Adipocyte (in vitro differentiated cells): Measurements from ENCODE around the gene TAF11.
A peak's percentile ranks its signal among the peaks of the same experiment; 100 is the strongest.
"Not testable (repeated sequence)": the region's sequence is repeated elsewhere in the genome, so short reads cannot be mapped to it uniquely, and the experiment has no call there.

Experiments
- DNase-seq: peaks from one replicate; pipeline ENCODE4 v3.0.0-alpha.2; 2015; ENCODE audit warnings: low read depth
- H3K27me3 ChIP-seq: replicated peaks from 2 replicates; pipeline ENCODE4 v1.7.0; 2013; ENCODE audit warnings: mild to moderate bottlenecking, low read length, moderate library complexity; ENCODE audit not compliant: control insufficient read depth, insufficient read depth
- H3K36me3 ChIP-seq: 2 replicates; pipeline ENCODE4 v1.7.0; 2013; ENCODE audit warnings: low read length, mild to moderate bottlenecking, moderate library complexity; ENCODE audit not compliant: control insufficient read depth, insufficient read depth, severe bottlenecking
- H3K4me1 ChIP-seq: 2 replicates; pipeline ENCODE4 v1.7.0; 2013; ENCODE audit warnings: mild to moderate bottlenecking, low read length, moderate library complexity; ENCODE audit not compliant: control insufficient read depth, insufficient read depth
- H3K4me3 ChIP-seq: 2 replicates; pipeline ENCODE4 v1.7.0; 2013; ENCODE audit warnings: mild to moderate bottlenecking, low read length, moderate library complexity
- H3K9ac ChIP-seq: 2 replicates; pipeline ENCODE4 v1.7.0; 2013; ENCODE audit warnings: mild to moderate bottlenecking, low read length, moderate library complexity
- H3K9me3 ChIP-seq: 2 replicates; pipeline ENCODE4 v1.7.0; 2013; ENCODE audit warnings: mild to moderate bottlenecking, low read length, moderate library complexity; ENCODE audit not compliant: control insufficient read depth

Gene TAF11

DNA sequence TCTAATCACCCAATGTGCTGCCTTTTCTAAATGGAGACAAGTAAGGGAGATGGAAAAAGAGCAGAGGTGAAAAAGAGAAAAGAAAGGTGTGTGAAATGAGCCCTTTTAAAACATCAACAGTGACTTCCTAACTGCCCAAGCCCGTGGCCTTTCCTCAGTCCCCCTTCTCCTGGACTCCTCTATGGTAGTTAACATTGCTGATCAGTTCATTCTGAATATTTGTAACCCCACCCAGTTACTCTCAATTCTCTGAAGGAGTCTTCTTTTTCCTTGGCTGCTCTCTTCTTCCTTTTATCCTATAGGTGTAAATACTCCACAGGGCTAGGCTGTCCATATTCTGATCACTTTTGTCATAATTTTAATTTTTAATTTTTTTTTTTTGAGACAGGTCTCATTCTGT is 27.1 kb downstream of the TAF11 start:
- no peaks in the 10 kb centered on the region for H3K9me3 ChIP-seq
- H3K4me3 ChIP-seq = no peak overlapping the region
- no peaks in the 10 kb centered on the region for H3K27me3 ChIP-seq
- H3K4me1 ChIP-seq = no peaks in the 10 kb centered on the region
- DNase-seq = no peak
- H3K36me3 ChIP-seq = peaks cover 83% of the 10 kb centered on the region
- no peak overlapping the region for H3K9ac ChIP-seq

DNA sequence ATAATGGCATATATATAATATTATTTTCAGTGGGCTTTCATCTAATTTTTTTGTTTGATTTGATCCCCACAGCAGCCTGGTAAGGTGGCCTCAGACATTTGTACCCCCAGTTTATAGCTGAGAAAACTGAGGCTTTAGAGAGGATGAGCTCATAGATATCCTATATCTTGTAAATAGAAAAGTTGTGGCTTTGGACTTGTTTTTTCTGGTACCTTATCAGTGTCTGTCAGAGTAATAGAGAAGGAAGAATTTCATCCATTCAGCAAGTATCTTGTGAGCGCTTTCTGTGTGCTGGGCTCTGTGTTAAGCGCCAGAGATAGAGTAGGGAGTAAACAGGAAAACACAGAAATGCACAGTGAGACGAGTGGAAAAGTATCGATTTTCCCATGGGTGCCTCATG is 27.9 kb downstream of the TAF11 start:
- no peak for DNase-seq
- peaks cover 83% of the 10 kb centered on the region for H3K36me3 ChIP-seq

DNA sequence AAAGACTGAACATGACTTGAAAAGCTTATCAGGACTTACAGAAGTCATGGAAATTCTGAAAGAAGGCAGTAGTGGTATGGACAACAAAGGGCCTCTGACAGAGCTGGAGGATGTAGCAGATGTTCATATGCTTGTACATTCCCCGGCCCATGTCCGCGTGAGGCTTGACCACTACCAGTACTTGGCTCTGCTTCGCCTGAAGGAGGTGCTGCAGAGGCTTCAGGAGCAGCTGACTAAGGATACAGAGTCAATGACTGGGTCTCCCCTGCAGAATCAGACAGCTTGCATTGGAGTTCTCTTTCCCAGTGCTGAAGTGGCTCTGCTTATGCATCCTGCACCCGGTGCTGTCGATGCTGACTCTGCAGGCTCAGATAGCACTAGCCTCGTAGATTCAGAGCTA is 29.2 kb downstream of the TAF11 start:
- H3K9ac ChIP-seq = no peak overlapping the region
- peaks cover 72% of the 10 kb centered on the region for H3K36me3 ChIP-seq
- no peak for DNase-seq
- no peak overlapping the region for H3K4me3 ChIP-seq
- H3K4me1 ChIP-seq = no peaks in the 10 kb centered on the region
- no peaks in the 10 kb centered on the region for H3K9me3 ChIP-seq
- no peaks in the 10 kb centered on the region for H3K27me3 ChIP-seq

More for the DNA sequence above, 27.9 kb downstream of the TAF11 start:
- no peaks in the 10 kb centered on the region for H3K27me3 ChIP-seq
- no peak overlapping the region for H3K4me3 ChIP-seq
- no peak overlapping the region for H3K9ac ChIP-seq
- no peaks in the 10 kb centered on the region for H3K9me3 ChIP-seq
- H3K4me1 ChIP-seq = no peaks in the 10 kb centered on the region

DNA sequence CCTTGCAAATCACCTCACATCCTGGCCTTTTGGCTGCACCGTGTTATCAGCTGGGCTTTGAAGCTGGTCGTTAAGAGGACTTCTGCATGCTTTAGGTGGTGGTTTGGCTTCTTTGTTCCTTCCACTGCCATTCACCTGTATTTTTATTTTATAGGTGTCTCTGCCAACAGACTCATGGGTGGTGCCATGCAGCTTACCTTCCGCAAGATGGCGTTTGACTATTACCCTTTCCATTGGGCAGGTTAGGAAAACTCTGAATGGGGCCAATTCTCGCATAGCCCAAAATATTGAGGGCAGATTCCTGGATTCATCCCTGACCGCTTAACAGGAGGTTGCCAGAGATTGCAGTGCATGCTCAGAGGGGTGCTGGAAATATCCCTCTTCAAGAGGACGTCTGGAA is 32.4 kb downstream of the TAF11 start:
- Histone ChIP-seq H3K9ac (no peak overlapping the region), H3K9me3 (no peaks in the 10 kb centered on the region), H3K27me3 (no peaks in the 10 kb centered on the region), H3K36me3 (peaks cover 65% of the 10 kb centered on the region), H3K4me3 (no peak overlapping the region), H3K4me1 (peaks cover 23% of the 10 kb centered on the region)
- no peak for DNase-seq

DNA sequence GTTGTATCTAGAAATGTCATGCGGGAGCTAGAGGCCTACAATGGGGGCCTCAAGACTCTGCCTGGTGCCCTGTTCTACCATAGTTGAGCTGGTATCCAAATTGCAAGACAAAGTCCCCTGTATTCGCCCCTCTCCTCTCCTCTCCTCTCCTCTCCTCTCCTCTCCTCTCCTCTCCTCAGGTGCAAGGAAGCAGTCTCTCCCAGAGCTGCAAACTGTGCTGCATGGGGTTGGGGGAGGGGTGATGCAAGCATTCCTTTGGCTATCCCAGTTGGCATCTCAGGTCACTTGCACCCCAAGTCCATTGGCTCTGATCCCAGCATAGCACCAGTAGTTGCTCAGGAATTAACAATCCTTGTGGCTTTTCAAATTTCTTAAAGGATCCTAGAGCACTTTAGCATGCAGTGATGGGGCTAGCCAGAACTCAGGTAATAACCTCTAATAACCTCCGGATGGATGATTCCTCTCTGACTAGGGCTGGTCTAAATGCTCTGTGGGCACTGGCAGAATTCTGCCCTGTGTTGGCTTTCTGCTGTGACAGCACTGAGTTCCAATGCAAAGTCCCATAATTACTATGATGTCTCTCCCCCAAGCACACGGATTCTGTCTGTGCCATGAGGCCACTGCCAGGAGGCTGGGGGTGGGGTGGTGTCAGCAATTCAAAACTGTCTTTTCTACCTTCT is 35.3 kb downstream of the TAF11 start:
- Histone ChIP-seq H3K9ac (no peak overlapping the region), H3K4me3 (no peak overlapping the region), H3K36me3 (peaks cover 36% of the 10 kb centered on the region), H3K9me3 (no peaks in the 10 kb centered on the region), H3K27me3 (no peaks in the 10 kb centered on the region), H3K4me1 (peaks cover 23% of the 10 kb centered on the region)
- DNase-seq = no peak

DNA sequence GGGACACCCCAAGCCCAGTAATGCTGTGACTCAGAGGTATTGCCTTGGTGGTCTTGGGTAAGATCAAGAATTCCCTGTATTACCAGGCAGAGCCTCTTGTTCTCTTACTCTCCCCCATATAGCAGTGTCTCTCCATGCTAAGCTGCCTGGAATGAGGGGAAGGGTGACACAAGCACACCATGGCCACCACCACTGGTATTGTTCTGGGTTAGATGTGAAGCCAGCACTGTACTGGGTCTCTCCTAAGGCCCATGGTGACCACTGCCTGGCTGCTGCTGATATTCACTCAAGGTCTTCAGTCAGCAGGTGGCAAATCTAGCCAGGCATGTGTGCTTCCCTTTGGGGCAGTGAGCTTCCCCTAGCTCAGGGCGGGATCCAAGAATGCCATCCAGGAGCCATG is 36.5 kb downstream of the TAF11 start:
- DNase-seq = no peak
- H3K27me3 ChIP-seq = no peaks in the 10 kb centered on the region
- no peaks in the 10 kb centered on the region for H3K9me3 ChIP-seq
- peaks cover 23% of the 10 kb centered on the region for H3K4me1 ChIP-seq
- H3K4me3 ChIP-seq = no peak overlapping the region
- H3K36me3 ChIP-seq = peaks cover 24% of the 10 kb centered on the region
- H3K9ac ChIP-seq = no peak overlapping the region

DNA sequence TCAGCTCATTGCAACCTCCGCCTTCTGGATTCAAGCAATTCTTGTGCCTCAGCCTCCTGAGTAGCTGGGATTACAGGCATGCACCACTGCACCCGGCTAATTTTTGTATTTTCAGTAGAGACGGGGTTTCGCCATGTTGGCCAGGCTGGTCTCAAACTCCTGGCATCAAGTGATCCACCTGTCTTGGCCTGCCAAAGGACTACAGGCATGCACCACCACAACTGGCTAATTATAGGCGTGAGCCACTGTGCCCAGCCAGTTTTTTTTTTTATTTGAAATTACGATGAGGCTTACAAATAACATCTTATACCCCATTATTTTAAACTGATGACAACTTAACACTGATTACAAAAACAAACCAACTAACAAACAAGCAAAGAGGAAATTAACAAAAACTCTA is 38.8 kb downstream of the TAF11 start:
- DNase-seq = not testable (repeated sequence)

DNA sequence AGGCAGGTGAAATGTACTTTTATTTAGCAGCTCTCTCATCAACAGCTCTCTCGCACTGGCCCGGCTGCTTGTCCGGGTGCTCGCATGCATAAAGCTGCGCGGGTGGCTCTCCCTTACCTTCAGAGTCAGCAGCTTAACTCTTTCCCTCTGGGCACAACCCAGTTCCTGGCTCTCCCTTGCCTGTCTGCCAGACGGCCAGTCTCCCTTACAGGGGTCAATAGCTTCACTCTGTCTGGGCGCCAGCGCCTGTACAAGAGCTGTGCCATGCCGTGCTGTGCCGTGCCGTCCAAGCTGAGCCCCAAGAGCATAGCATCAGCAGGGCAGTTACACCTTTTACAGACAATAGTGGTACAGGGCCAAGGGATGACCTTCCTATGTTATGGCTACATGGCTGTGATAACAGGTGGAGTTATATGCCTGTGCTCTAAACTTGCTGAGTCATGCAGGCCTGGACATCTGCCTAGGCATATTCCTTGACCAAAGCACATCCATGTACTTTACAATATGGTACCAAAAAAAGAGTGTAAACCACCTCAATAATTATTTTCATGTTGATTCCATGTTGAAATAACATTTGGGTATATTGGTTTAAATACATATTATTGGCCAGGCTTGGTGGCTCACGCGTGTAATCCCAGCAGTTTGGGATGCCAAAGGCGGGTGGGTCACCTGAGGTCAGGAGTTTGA is 48.0 kb downstream of the TAF11 start:
- no peak overlapping the region for H3K9ac ChIP-seq
- H3K4me3 ChIP-seq = no peak overlapping the region
- H3K4me1 ChIP-seq = peaks cover 11% of the 10 kb centered on the region
- peaks cover 44% of the 10 kb centered on the region for H3K36me3 ChIP-seq
- H3K27me3 ChIP-seq = no peaks in the 10 kb centered on the region
- DNase-seq = no peak
- H3K9me3 ChIP-seq = no peaks in the 10 kb centered on the region

More for the DNA sequence above, 38.8 kb downstream of the TAF11 start:
- not testable (repeated sequence) for H3K9ac ChIP-seq, H3K27me3 ChIP-seq, H3K4me3 ChIP-seq, H3K36me3 ChIP-seq, H3K9me3 ChIP-seq
- H3K4me1 ChIP-seq = peaks cover 23% of the 10 kb centered on the region

DNA sequence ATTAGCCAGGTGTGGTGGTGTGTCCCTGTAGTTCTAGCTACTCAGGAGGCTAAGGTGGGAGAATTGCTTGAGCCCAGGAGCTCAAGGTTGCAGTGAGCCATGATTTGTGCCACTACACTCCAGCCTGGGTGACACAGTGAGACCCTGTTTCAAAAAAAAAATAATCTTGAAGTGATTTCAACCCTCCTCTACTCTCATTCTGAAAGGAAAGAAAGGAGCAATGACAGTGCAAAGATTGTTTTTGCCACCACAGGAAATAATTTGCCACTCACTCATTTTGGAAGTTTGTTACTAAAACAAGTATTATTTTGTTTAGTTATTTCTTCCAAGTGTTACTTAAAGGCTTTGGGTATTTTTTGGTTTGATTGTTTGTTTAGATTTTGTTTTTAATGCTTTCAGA is 50.3 kb downstream of the TAF11 start:
- Histone ChIP-seq H3K4me1 (peaks cover 16% of the 10 kb centered on the region), H3K9ac (no peak overlapping the region), H3K36me3 (peaks cover 52% of the 10 kb centered on the region), H3K27me3 (no peaks in the 10 kb centered on the region), H3K4me3 (no peak overlapping the region), H3K9me3 (no peaks in the 10 kb centered on the region)
- no peak for DNase-seq

DNA sequence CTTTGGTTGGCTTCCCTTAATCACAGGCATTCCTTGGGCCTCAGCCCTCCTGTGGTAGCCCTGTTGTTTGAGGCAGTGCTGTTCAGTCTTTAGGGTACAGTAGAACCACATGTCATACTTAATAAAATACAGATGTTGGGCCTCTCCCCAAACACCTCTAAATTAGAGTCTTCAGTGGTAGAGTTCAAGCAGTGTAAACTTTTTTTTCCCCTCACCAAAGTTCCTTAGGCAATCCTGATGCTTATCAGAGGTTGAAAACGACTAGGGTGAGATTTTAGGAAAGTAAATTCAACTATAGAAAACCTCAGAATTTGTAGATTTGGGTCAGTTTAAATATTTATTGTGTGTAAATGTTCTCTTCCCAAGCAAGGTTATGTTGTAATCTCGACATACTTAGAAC is 51.4 kb downstream of the TAF11 start:
- H3K4me1 ChIP-seq = peaks cover 16% of the 10 kb centered on the region
- DNase-seq = peak; percentile 52
- H3K9ac ChIP-seq = no peak overlapping the region
- H3K9me3 ChIP-seq = no peaks in the 10 kb centered on the region
- H3K4me3 ChIP-seq = no peak overlapping the region
- H3K36me3 ChIP-seq = peaks cover 44% of the 10 kb centered on the region
- no peaks in the 10 kb centered on the region for H3K27me3 ChIP-seq

DNA sequence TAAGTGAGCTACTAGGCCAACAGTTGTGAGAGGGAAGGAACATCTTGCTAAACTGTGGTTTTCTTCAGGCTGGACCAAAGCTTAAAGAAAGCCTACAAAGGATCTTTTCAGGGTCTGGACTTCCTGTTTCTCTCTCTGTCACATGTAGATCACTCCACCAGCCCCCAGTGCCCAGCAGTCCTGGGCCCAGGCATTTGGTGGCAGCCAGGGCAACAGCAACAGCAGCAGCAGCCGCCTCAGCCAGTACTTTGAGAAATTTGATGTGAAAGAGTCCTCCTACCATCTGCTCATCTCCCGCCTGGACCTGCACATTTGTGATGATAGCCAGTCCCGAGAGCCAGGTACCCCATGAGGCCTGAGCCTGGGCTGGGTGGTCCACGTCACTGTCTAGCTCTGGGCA is 51.8 kb downstream of the TAF11 start:
- no peaks in the 10 kb centered on the region for H3K27me3 ChIP-seq
- H3K4me3 ChIP-seq = no peak overlapping the region
- no peak for DNase-seq
- H3K4me1 ChIP-seq = peaks cover 16% of the 10 kb centered on the region
- H3K36me3 ChIP-seq = peaks cover 45% of the 10 kb centered on the region
- no peak overlapping the region for H3K9ac ChIP-seq
- no peaks in the 10 kb centered on the region for H3K9me3 ChIP-seq
